Measurements from ENCODE around the gene PER1. TPM values are rescaled to one million over a fixed set of nuclear protein-coding genes. Genes with fewer than 3 reads are reported as not detected.

PER1 gene
- total RNA-seq, 2 experiments from 2014 or later = 123 to 129 TPM

GRCh38 chr17:8144401-8145231 is 7.6 kb downstream of the PER1 start:
- no peak for TF ChIP-seq CTCF (IDR thresholded peaks at IDR 0.05)
- POLR2A ChIA-PET = interaction anchor here (1.1 to 22.8 kb wide), 3 partner anchors 12 to 105 kb away, joined by 3 to 476 read pairs (median 228); partner anchors contain the start of genes PER1 and VAMP2
- no peak overlapping the region for H3K27ac Mint-ChIP-seq
- no peaks in the 10 kb centered on the region for H3K4me1 Mint-ChIP-seq (ENCODE audit: low read depth)
- DNase-seq (no peak), ATAC-seq (no peak)
- intact Hi-C loops (cut with micrococcal nuclease) = no loop called here
- no peaks in the 10 kb centered on the region for H3K27me3 Mint-ChIP-seq
- H3K36me3 Mint-ChIP-seq (ENCODE audit: low read depth) = peaks cover 64% of the 10 kb centered on the region
- CTCF ChIA-PET = interaction anchor here (1.0 kb wide), 1 partner anchor 10 kb away, joined by 3 read pairs; no protein-coding TSS in a partner anchor
- H3K9me3 Mint-ChIP-seq = no peaks in the 10 kb centered on the region
- no peak overlapping the region for H3K4me3 Mint-ChIP-seq

- no peak for TF ChIP-seq CTCF (IDR thresholded peaks at IDR 0.05)
- Mint-ChIP-seq H3K36me3 (ENCODE audit: low read depth) (peaks cover 59% of the 10 kb centered on the region), H3K4me1 (ENCODE audit: low read depth) (no peaks in the 10 kb centered on the region), H3K27ac (no peak overlapping the region), H3K27me3 (no peaks in the 10 kb centered on the region), H3K4me3 (no peak overlapping the region), H3K9me3 (no peaks in the 10 kb centered on the region)
- ATAC-seq (no peak), DNase-seq (no peak)
- ChIA-PET CTCF (no interaction called here), POLR2A (interaction anchor here (1.1 to 22.8 kb wide), 3 partner anchors 13 to 106 kb away, joined by 3 to 476 read pairs (median 228); partner anchors contain the start of genes PER1 and VAMP2)
- intact Hi-C loops (cut with micrococcal nuclease) = no loop called here
These were observed 8.4 kb downstream of the PER1 start for GRCh38 chr17:8143581-8144400.

- H3K27ac Mint-ChIP-seq = no peak overlapping the region
- DNase-seq (no peak), ATAC-seq (no peak)
- intact Hi-C loops (cut with micrococcal nuclease) = no loop called here
- H3K36me3 Mint-ChIP-seq (ENCODE audit: low read depth) = peaks cover 52% of the 10 kb centered on the region
- no peaks in the 10 kb centered on the region for H3K4me1 Mint-ChIP-seq (ENCODE audit: low read depth)
- TF ChIP-seq CTCF (IDR thresholded peaks at IDR 0.05) = no peak
- no peak overlapping the region for H3K4me3 Mint-ChIP-seq
- CTCF ChIA-PET = no interaction called here
- H3K9me3 Mint-ChIP-seq = no peaks in the 10 kb centered on the region
- H3K27me3 Mint-ChIP-seq = no peaks in the 10 kb centered on the region
- POLR2A ChIA-PET = interaction anchor here (0.6 to 22.8 kb wide), 5 partner anchors 13 to 107 kb away, joined by 3 to 476 read pairs (median 66); partner anchors contain the start of genes PER1 and VAMP2
These were observed 9.2 kb downstream of the PER1 start for GRCh38 chr17:8142887-8143580.

- CTCF ChIA-PET = interaction anchor here (1.0 to 9.0 kb wide), 3 partner anchors 8 to 23 kb away, joined by 3 to 63 read pairs (median 4); partner anchors contain the start of gene ALOXE3
- no peaks in the 10 kb centered on the region for H3K4me1 Mint-ChIP-seq (ENCODE audit: low read depth)
These were observed 9.9 kb downstream of the PER1 start for GRCh38 chr17:8142158-8142886.

More at GRCh38 chr17:8142158-8142886, 9.9 kb downstream of the PER1 start:
- Mint-ChIP-seq H3K4me3 (no peak overlapping the region), H3K27ac (no peak overlapping the region), H3K9me3 (no peaks in the 10 kb centered on the region), H3K36me3 (ENCODE audit: low read depth) (peaks cover 46% of the 10 kb centered on the region), H3K27me3 (no peaks in the 10 kb centered on the region)
- TF ChIP-seq CTCF (IDR thresholded peaks at IDR 0.05) = no peak
- POLR2A ChIA-PET = interaction anchor here (5.8 to 12.8 kb wide), 2 partner anchors 14 to 31 kb away, joined by 66 to 228 read pairs; partner anchors contain the start of genes PER1 and VAMP2
- no peak for ATAC-seq
- intact Hi-C loops (cut with micrococcal nuclease) = no loop called here
- no peak for DNase-seq

Measured in activated CD8-positive, alpha-beta T cell treated with anti-CD3 and anti-CD28 coated beads for 36 hours (primary cell).